ENCODE results near the gene MFRP.
A peak's percentile ranks its signal among the peaks of the same experiment; 100 is the strongest.

The MFRP gene

DNA sequence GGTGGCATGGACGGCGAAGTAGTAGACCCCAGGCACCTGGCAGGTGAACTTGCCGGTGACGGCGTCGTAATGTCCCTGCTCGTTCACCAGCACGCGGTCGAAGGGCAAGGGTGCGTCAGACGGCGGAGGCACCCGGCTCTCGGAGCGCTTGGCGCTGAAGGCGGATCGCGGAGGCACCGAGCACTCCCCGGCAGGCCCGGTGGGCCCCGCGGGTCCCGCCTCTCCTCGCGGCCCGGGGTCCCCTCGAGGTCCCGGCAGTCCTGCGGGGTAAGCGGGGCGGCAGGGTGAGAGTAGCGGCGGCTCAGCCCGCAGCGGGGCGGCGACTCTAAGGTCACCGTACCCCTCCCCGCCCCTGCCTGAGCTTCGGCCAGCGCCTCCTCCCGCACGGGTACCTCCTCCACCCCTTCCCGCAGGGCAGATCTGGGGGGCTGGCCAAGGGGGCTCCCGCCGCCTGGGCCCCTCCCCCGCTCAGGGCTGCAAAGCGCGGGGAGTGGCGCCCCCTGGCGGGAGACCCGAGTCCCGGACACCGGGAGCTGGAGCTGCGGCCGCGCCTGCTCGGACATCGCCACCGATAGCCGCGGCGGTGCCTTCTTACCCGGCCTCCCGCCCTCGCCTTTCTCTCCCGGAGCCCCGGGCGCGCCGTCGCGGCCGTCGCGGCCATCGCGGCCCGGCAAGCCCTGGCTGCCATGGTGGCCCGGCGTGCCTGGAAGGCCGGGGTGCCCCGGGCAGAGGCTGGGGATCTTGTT lies 6.7 kb downstream of the MFRP start:
- Histone ChIP-seq H3K4me2 (ENCODE audit: low read depth, low read length, poor library complexity, severe bottlenecking) (no peak overlapping the region), H3K9me2 (replicated peaks; ENCODE audit: insufficient read depth, low read length) (no peaks in the 10 kb centered on the region), H4K20me1 (ENCODE audit: low read depth, low read length) (no peaks in the 10 kb centered on the region), H3K79me2 (ENCODE audit: insufficient read depth, low read length) (peaks cover 3% of the 10 kb centered on the region; the same call in 1 of the 2 replicates), H3K27ac (ENCODE audit: low read depth, low read length) (no peak overlapping the region), H2AFZ (ENCODE audit: low read depth, low read length, severe bottlenecking) (no peak overlapping the region), H3K36me3 (ENCODE audit: low read length) (no peaks in the 10 kb centered on the region), H3K9ac (ENCODE audit: low read length) (no peak overlapping the region), H3K9me3 (ENCODE audit: insufficient read depth, low read length) (no peaks in the 10 kb centered on the region), H3K27me3 (ENCODE audit: low read length) (no peaks in the 10 kb centered on the region), H3K4me3 (ENCODE audit: insufficient read depth, low read length, poor library complexity, severe bottlenecking) (no peak overlapping the region), H3F3A (ENCODE audit: insufficient read depth) (no peaks in the 10 kb centered on the region)
- TF ChIP-seq, protein P1, sequence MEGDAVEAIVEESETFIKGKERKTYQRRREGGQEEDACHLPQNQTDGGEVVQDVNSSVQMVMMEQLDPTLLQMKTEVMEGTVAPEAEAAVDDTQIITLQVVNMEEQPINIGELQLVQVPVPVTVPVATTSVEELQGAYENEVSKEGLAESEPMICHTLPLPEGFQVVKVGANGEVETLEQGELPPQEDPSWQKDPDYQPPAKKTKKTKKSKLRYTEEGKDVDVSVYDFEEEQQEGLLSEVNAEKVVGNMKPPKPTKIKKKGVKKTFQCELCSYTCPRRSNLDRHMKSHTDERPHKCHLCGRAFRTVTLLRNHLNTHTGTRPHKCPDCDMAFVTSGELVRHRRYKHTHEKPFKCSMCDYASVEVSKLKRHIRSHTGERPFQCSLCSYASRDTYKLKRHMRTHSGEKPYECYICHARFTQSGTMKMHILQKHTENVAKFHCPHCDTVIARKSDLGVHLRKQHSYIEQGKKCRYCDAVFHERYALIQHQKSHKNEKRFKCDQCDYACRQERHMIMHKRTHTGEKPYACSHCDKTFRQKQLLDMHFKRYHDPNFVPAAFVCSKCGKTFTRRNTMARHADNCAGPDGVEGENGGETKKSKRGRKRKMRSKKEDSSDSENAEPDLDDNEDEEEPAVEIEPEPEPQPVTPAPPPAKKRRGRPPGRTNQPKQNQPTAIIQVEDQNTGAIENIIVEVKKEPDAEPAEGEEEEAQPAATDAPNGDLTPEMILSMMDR (IDR thresholded peaks at IDR 0.05; ENCODE audit: insufficient read depth, low read length, poor library complexity, severe bottlenecking) = no peak
- TF ChIP-seq EZH2phosphoT487 (conservative IDR thresholded peaks at IDR 0.05; ENCODE audit: low read length) = no peak

DNA sequence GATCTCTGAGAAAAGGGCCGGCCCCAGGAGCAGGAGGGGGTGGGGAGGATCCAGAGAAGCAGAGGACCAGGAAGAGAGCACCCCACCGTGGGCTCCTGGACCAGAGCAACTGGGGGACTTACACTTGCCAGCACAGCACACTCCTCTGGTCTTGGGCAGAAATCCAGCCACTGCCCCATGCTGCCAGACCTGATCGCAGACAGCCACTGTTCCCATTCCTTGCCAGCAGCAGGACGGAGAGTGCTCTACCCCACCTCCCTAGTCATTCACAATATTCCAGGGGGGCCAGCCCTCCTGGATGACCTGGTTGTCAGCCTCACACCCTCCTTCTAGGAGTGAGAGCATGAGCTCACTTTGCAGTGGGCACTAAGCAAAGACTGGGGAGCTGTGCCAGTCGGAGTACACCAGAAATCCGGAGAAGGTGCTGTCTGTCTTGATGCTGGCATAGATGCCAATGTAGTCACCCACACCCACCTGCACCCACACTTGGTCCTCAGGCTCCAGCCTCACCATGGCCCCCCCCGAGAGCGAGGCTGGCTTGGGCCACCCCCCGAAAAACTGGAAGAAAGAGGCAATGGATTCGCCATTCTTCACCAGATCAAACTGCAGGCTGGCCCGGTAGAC lies 7.4 kb downstream of the MFRP start:
- no peak overlapping the region for H2AFZ ChIP-seq (ENCODE audit: low read depth, low read length, severe bottlenecking)
- no peaks in the 10 kb centered on the region for H3K27me3 ChIP-seq (ENCODE audit: low read length)
- no peak overlapping the region for H3K4me2 ChIP-seq (ENCODE audit: low read depth, low read length, poor library complexity, severe bottlenecking)
- H3K9ac ChIP-seq (ENCODE audit: low read length) = no peak overlapping the region
- no peak overlapping the region for H3K27ac ChIP-seq (ENCODE audit: low read depth, low read length)
- H3K9me3 ChIP-seq (ENCODE audit: insufficient read depth, low read length) = no peaks in the 10 kb centered on the region
- H3K4me3 ChIP-seq (ENCODE audit: insufficient read depth, low read length, poor library complexity, severe bottlenecking) = no peak overlapping the region
- H3F3A ChIP-seq (ENCODE audit: insufficient read depth) = no peaks in the 10 kb centered on the region
- no peak for TF ChIP-seq EZH2phosphoT487 (conservative IDR thresholded peaks at IDR 0.05; ENCODE audit: low read length)
- TF ChIP-seq, protein P1 (IDR thresholded peaks at IDR 0.05; ENCODE audit: insufficient read depth, low read length, poor library complexity, severe bottlenecking) = no peak
- no peaks in the 10 kb centered on the region for H3K36me3 ChIP-seq (ENCODE audit: low read length)
- no peaks in the 10 kb centered on the region for H4K20me1 ChIP-seq (ENCODE audit: low read depth, low read length)
- peaks cover 6% of the 10 kb centered on the region; the same call in 1 of the 2 replicates for H3K79me2 ChIP-seq (ENCODE audit: insufficient read depth, low read length)
- no peaks in the 10 kb centered on the region for H3K9me2 ChIP-seq (replicated peaks; ENCODE audit: insufficient read depth, low read length)

DNA sequence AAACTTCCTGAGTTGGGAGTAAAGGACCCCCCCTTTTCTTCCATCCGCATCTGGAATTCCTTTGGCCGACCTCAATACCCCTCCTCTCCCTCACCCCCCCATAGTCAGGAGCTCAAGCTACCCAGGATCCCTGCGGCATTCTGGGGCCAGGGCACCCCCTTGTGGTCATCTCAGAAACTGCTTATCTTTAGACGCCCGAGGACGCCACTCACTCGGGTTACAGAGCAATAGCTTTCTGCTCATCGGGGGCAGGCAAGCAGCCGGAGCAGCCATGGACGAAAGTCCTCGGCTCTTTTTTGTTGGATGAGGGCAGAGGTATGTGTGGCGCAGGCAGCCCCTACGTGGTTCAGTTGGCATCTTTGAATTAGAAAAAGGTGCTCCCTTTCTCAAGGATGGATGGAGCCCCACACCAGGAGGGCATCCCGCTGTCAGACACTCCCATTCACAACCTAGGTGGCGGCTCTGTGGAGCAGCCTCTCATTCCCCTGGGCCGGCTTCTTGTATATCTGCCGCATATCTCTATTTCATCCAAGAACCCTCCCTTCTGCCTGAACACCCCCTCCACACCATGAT lies 8.1 kb downstream of the MFRP start:
- Histone ChIP-seq H4K20me1 (ENCODE audit: low read depth, low read length) (no peaks in the 10 kb centered on the region), H3K9me2 (replicated peaks; ENCODE audit: insufficient read depth, low read length) (no peaks in the 10 kb centered on the region), H3K4me3 (ENCODE audit: insufficient read depth, low read length, poor library complexity, severe bottlenecking) (no peak overlapping the region), H3K4me2 (ENCODE audit: low read depth, low read length, poor library complexity, severe bottlenecking) (no peak overlapping the region), H3K27ac (ENCODE audit: low read depth, low read length) (no peak overlapping the region), H3K9me3 (ENCODE audit: insufficient read depth, low read length) (no peaks in the 10 kb centered on the region), H3K36me3 (ENCODE audit: low read length) (no peaks in the 10 kb centered on the region), H3K27me3 (ENCODE audit: low read length) (no peaks in the 10 kb centered on the region), H3K79me2 (ENCODE audit: insufficient read depth, low read length) (peaks cover 6% of the 10 kb centered on the region; the same call in 1 of the 2 replicates), H3K9ac (ENCODE audit: low read length) (no peak overlapping the region), H2AFZ (ENCODE audit: low read depth, low read length, severe bottlenecking) (no peak overlapping the region), H3F3A (ENCODE audit: insufficient read depth) (no peaks in the 10 kb centered on the region)
- TF ChIP-seq, protein P1 (IDR thresholded peaks at IDR 0.05; ENCODE audit: insufficient read depth, low read length, poor library complexity, severe bottlenecking) = peak; percentile 81
- no peak for TF ChIP-seq EZH2phosphoT487 (conservative IDR thresholded peaks at IDR 0.05; ENCODE audit: low read length)
